ENCODE data around the gene GFPT2. TPM values are rescaled to one million over a fixed set of nuclear protein-coding genes. Genes with fewer than 3 reads are reported as not detected.

GFPT2 gene
- 38.0 and 40.5 TPM in 2 replicates for polyA plus RNA-seq (2011; rRNA removed)
- polyA plus RNA-seq (2012; cell fraction: cytosol; rRNA removed) = 16.9 and 22.1 TPM in 2 replicates
- polyA plus RNA-seq (2012; cell fraction: nucleus; rRNA removed) = 31.2 and 41.0 TPM in 2 replicates
- 24.4 to 34.9 TPM (median 31.6 TPM) in 3 replicates for polyA plus RNA-seq (2017; fragmentation: RNase III; extraction: RNeasy Plus Mini Kit Qiagen cat#74134 plus additional on column Dnase treatment)
- polyA minus RNA-seq (2011; rRNA and poly(A)+ RNA removed) = 34.8 and 36.3 TPM in 2 replicates

DNA sequence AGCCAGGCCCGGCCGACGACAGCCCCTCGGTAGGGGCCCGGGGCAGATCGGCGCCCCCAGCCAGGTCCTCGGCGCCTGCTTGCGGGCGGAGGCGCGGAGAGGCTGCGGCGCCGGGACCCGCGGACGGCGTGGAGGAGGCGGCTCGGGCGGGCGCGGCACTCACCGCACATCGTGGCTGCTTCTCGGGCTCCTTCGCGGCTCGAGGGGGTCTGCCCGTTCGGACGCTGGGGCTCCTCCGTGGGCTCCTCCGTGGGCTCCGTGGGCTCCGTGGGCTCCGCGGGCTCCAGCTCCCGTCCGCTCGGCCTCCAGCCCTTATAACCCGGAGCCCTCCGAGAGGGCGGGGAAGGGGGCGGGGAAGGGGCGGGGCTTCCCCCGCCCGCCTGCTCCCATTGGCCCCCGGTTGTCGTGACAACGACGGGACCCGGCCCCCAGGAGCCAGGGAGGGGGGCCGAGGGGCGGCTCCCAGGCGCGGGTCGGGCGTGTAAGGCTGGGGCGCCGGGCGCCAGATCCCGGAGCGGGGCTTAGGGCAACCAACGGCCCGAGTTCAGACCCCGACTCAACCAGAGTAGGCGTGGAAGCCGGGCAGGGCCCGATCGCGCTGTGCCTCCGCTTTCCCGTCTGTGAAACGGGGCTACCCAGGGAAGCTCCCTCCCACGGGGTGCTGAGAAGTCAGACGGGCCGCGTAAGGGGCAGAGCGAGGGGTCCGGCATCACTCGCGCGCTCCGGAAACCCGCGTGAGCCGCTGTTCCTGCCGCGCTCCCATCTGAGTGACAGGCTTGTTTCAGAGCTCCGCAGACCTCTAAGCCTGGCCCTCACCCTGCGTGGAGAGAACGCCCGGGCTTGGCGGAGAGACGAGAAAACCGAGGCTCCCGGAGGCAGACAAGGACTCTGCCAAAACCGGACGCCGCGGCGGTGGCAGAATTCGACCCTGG, at the start of gene GFPT2:
Gene GFPT2, minus strand, starts transcription at position 289 of the 932 bp plus-strand sequence. Its CDS starts 119 bp downstream, at position 170.
- no peaks in the 10 kb centered on the region for H3K9me3 ChIP-seq
- peak within 1 kb of the TSS; percentile 93 for H3K4me3 ChIP-seq
- peaks cover 19% of the 10 kb centered on the region for H3K4me1 ChIP-seq
- H3K27ac ChIP-seq = peak within 1 kb of the TSS; percentile 74 to 85
- WGBS (ENCODE audit: missing lambda C conversion rate) = 15% methylated on average over 20 of the region's 106 CpGs
- POLR2A ChIA-PET = interaction anchor here (0.6 to 1.5 kb wide), 6 partner anchors 20 to 129 kb away, joined by 3 to 9 read pairs (median 4); no protein-coding TSS in a partner anchor
- peak within 1 kb of the TSS; percentile 66 for H3K4me2 ChIP-seq
- ATAC-seq (peak; percentile 86 to 89), DNase-seq (ENCODE audit: low read depth in 1 of 2, low spot score in 1 of 2) (peak; percentile 69 to 94), FAIRE-seq (no peak)
- TF ChIP-seq KDM1A (IDR thresholded peaks at IDR 0.05; ENCODE audit: low read depth) = peak; percentile 84
- TF ChIP-seq, protein P1, sequence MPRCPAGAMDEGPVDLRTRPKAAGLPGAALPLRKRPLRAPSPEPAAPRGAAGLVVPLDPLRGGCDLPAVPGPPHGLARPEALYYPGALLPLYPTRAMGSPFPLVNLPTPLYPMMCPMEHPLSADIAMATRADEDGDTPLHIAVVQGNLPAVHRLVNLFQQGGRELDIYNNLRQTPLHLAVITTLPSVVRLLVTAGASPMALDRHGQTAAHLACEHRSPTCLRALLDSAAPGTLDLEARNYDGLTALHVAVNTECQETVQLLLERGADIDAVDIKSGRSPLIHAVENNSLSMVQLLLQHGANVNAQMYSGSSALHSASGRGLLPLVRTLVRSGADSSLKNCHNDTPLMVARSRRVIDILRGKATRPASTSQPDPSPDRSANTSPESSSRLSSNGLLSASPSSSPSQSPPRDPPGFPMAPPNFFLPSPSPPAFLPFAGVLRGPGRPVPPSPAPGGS (IDR thresholded peaks at IDR 0.05) = peak; percentile 58; the same call in 1 of the 3 replicates
- TF ChIP-seq, protein P2, sequence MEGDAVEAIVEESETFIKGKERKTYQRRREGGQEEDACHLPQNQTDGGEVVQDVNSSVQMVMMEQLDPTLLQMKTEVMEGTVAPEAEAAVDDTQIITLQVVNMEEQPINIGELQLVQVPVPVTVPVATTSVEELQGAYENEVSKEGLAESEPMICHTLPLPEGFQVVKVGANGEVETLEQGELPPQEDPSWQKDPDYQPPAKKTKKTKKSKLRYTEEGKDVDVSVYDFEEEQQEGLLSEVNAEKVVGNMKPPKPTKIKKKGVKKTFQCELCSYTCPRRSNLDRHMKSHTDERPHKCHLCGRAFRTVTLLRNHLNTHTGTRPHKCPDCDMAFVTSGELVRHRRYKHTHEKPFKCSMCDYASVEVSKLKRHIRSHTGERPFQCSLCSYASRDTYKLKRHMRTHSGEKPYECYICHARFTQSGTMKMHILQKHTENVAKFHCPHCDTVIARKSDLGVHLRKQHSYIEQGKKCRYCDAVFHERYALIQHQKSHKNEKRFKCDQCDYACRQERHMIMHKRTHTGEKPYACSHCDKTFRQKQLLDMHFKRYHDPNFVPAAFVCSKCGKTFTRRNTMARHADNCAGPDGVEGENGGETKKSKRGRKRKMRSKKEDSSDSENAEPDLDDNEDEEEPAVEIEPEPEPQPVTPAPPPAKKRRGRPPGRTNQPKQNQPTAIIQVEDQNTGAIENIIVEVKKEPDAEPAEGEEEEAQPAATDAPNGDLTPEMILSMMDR (IDR thresholded peaks at IDR 0.05) = no peak
- TF ChIP-seq JUN (IDR thresholded peaks at IDR 0.05) = peak in 1 of 2 experiments; percentile 76; a peak in 3 of 5 replicates
- no peak for TF ChIP-seq HOXA7 (CRISPR knock-in tag; IDR thresholded peaks at IDR 0.05)
- TF ChIP-seq NPAS2 (CRISPR knock-in tag; IDR thresholded peaks at IDR 0.05; ENCODE audit: borderline replicate concordance) = no peak
- TF ChIP-seq HDAC2 (IDR thresholded peaks at IDR 0.05) = 0 out of 2 replicates have a peak, but pooled peaks have one; percentile 25
- TF ChIP-seq RCOR1 (IDR thresholded peaks at IDR 0.05; ENCODE audit: low read depth, low read length) = no peak
- no peak; the same call in 1 of the 2 replicates for TF ChIP-seq RNF2 (IDR thresholded peaks at IDR 0.05; ENCODE audit: borderline replicate concordance, low read depth)
- TF ChIP-seq KDM5A (IDR thresholded peaks at IDR 0.05) = no peak
- no peak for TF ChIP-seq RFX5 (IDR thresholded peaks at IDR 0.05)
- no peak for TF ChIP-seq FOSB (CRISPR knock-in tag; IDR thresholded peaks at IDR 0.05)
- no peak for TF ChIP-seq NR3C1 (IDR thresholded peaks at IDR 0.05)
- TF ChIP-seq, protein P3, sequence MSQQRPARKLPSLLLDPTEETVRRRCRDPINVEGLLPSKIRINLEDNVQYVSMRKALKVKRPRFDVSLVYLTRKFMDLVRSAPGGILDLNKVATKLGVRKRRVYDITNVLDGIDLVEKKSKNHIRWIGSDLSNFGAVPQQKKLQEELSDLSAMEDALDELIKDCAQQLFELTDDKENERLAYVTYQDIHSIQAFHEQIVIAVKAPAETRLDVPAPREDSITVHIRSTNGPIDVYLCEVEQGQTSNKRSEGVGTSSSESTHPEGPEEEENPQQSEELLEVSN (IDR thresholded peaks at IDR 0.05; ENCODE audit: borderline replicate concordance, low read depth) = 0 out of 2 replicates have a peak, but pooled peaks have one; percentile 28
- 0 out of 2 replicates have a peak, but pooled peaks have one; percentile 41 for TF ChIP-seq MAX (IDR thresholded peaks at IDR 0.05)
- peak; percentile 37 for TF ChIP-seq ZFP36 (IDR thresholded peaks at IDR 0.05; ENCODE audit: borderline replicate concordance, partially characterized antibody)
- TF ChIP-seq RAD21 (conservative IDR thresholded peaks at IDR 0.05 in 1 of 2, IDR thresholded peaks at IDR 0.05 in 1 of 2) = 0 out of 5 replicates have a peak, but pooled peaks of 1 of the 2 experiments have one; percentile 13
- peak; percentile 5; the same call in 1 of the 3 replicates for TF ChIP-seq SMC3 (IDR thresholded peaks at IDR 0.05)
- TF ChIP-seq, protein P4, sequence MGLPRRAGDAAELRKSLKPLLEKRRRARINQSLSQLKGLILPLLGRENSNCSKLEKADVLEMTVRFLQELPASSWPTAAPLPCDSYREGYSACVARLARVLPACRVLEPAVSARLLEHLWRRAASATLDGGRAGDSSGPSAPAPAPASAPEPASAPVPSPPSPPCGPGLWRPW (IDR thresholded peaks at IDR 0.05) = no peak
- TF ChIP-seq MAZ (IDR thresholded peaks at IDR 0.05; ENCODE audit: borderline replicate concordance, low read depth, low read length) = no peak
- peak; percentile 76 for TF ChIP-seq POLR2A (IDR thresholded peaks at IDR 0.05; ENCODE audit: low read length)
- TF ChIP-seq GATA3 (IDR thresholded peaks at IDR 0.05; ENCODE audit: borderline replicate concordance) = no peak
- TF ChIP-seq ZNF302 (CRISPR knock-in tag; IDR thresholded peaks at IDR 0.05) = no peak
- CTCF ChIA-PET = interaction anchor here (1.0 to 1.4 kb wide), 6 partner anchors 11 to 118 kb away, joined by 3 to 6 read pairs (median 4); no protein-coding TSS in a partner anchor
